GM19035 (cell line): ENCODE results near the gene VWF.
"Not testable (repeated sequence)": the region's sequence is repeated elsewhere in the genome, so short reads cannot be mapped to it uniquely, and the experiment has no call there.

Experiments used
- ATAC-seq: cut with Tn5 transposase; IDR thresholded peaks from one replicate; pipeline ENCODE4 v1.9.1; 2021; ENCODE audit not compliant: unreplicated experiment

The VWF gene

DNA sequence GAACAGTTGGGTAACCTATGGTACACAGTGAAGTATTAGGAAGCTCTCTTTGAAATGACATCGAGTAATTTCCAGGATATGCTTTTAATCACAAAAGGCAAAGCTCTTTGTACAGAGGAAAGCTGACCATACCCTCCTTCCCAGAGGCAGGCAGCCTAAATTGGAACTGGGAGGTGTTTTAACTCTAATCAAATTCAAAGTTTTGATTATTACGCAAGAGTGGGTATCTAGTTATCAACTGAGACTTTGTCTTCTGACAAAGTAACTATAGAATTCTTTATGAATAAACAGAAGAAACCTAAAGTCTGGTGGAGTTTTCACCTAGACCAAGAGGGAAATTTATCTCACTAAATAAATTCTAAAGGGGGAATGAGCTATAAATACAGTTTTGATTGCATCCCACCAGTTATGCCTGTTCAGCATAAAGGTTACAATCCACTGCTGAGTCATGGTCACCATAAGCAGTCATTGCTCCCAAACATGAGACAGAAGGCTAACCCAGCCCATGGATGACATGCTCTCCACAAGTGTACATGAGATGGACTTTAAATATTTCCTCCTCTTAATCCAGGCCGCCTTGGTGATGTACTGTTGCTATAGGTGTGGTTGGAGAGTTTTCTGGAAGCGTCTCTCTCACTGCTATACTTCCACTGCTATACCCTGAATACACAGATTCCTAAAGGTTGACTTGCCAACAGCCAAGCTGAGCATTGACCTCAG lies 113.7 kb downstream of the VWF start:
- ATAC-seq, result not testable (repeated sequence)

GRCh38 chr12:5997260-5997659 lies 127.2 kb downstream of the VWF start:
- no peak for ATAC-seq

DNA sequence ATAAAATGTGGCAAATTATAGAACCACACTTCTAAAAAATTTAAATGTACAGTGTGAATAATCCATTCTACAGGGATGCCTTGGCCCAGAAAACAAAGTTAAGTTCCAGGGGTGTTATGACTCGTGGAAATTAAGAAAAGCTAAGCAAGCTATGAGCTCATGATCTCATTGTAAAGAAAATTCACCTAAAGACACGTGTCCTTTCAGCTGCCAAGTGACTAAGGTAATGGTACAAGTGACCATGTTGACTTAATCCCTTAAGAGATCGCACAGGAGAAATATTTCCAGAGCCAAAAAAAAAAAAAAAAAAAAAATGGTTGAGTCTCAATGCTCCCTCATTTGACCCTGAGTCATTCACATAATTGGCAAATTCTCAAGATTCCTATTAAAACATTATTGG lies 128.0 kb downstream of the VWF start:
- ATAC-seq, result no peak

- no peak for ATAC-seq
Observed at GRCh38 chr12:5989621-5990020, 134.8 kb downstream of the VWF start.

DNA sequence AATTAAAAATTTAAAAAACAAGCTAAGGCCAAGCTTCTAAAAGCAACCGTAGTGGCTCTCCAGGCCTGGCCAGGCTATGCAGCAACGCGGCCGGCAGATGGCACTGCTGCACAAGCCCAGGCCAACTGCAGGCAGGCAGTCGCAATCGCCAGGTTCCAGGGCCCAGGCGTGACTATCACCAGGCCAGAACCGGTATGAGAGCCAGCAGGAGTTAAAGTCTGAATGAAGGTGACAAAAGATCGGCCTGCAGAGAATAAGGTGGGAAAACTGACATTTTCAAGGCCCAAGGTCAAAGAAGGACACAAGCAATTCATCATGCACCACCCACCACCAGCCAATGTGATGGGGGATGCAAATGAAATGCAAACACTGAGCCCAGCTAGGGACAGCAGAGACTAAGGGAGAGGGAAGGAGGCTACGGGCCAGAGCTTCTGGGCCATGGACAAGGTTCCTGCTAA lies 135.8 kb downstream of the VWF start:
- ATAC-seq, result peak; percentile 76

- ATAC-seq, result no peak
Observed at GRCh38 chr12:5988088-5988487, 136.4 kb downstream of the VWF start.

- ATAC-seq, result no peak
Observed at GRCh38 chr12:5987573-5987972, 136.9 kb downstream of the VWF start.

GRCh38 chr12:5985471-5985870 lies 139.0 kb downstream of the VWF start:
- no peak for ATAC-seq

DNA sequence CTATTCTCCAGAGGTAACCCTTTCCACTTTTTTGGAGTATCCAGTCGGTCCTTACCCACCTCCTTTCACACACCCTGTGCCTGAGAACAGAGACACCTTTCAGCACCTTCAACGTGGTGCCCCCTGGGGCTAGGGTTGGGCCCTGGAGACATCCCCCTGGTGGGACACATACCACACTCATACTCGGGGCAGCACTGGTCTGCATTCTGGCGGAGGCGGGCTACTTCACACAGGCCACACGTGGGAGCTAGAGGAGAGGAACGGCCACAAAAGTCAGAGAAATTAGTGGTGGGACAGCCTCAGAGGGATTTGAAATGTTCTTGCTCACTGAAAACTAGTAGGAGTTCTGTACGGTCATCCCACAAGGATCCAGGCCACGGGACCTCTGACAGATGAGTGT lies 139.6 kb downstream of the VWF start:
- no peak for ATAC-seq

GRCh38 chr12:5982106-5982505 lies 142.4 kb downstream of the VWF start:
- no peak for ATAC-seq

GRCh38 chr12:5977556-5977955 lies 146.9 kb downstream of the VWF start:
- no peak for ATAC-seq

DNA sequence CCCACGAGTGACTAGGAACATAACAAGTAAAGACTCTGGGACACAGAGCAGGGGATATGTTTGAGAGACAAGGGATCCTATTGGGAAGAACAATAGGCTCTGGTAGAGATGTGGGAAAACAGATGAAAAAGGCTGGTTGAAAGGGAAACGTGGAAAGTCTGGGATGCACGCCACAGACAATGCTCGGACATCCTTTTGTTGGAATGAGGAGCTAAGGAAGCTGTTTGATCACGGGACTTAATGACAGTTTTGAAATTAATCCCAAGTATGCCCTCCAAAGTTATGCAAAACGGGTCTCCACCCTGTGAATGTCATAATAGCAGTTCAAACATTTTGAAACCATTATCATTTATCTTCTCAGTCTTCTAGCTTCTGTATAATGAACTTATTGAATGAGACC lies 147.8 kb downstream of the VWF start:
- ATAC-seq, result no peak

DNA sequence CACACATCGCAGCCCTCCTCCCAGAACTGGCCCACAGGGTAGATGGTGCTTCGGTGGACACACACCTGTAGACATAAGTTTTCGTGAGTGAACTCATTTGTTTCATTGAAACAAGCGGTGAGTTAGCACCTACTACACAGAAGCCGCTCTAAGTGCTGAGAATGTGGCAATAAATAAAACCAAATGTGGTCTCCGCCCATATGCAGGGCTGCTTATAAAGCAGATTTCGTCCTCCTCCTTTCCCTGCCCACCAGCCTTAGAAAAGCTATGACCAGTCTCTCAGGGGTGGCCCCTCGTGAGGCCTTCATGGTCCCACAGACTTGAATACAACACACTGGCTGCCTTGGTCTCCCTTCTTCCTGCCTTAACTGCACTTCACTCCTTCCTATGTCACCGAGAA lies 148.3 kb downstream of the VWF start:
- no peak for ATAC-seq

GRCh38 chr12:5973461-5974115 lies 150.9 kb downstream of the VWF start:
- no peak for ATAC-seq

GRCh38 chr12:5972387-5972786 lies 152.1 kb downstream of the VWF start:
- no peak for ATAC-seq

DNA sequence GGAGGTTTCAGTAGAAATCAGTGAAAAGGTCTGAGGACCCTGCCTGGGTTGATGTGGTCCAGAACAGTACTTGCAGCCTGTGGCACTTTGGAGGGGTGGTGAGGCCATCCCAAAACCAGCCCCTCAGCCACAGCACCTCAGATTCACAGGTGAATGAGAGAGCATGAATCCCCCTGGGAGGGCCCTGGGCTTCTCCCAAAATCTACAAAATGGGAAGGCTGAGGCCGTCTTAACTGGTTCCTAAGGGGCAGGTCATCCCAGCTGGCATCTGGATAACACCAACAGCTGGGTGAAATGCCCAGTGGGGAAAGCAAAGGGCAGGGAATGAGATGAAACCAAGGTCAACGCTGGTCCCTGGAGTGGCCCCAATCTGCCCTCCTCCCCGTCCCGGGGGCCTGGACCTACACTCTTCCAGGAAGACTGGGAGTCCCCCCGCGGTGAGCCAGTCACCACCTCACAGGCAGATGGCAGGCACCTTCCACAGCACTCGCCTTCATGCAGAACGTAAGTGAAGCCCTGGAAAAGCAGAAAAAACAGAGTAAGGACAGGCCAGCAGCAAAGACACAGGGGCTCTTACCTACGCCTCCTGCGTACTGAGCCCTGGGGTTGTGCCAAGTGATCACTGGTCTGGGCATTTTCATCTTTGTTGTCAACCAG lies 153.1 kb downstream of the VWF start:
- no peak for ATAC-seq

- no peak for ATAC-seq
Observed at GRCh38 chr12:5969974-5970690, 154.3 kb downstream of the VWF start.

DNA sequence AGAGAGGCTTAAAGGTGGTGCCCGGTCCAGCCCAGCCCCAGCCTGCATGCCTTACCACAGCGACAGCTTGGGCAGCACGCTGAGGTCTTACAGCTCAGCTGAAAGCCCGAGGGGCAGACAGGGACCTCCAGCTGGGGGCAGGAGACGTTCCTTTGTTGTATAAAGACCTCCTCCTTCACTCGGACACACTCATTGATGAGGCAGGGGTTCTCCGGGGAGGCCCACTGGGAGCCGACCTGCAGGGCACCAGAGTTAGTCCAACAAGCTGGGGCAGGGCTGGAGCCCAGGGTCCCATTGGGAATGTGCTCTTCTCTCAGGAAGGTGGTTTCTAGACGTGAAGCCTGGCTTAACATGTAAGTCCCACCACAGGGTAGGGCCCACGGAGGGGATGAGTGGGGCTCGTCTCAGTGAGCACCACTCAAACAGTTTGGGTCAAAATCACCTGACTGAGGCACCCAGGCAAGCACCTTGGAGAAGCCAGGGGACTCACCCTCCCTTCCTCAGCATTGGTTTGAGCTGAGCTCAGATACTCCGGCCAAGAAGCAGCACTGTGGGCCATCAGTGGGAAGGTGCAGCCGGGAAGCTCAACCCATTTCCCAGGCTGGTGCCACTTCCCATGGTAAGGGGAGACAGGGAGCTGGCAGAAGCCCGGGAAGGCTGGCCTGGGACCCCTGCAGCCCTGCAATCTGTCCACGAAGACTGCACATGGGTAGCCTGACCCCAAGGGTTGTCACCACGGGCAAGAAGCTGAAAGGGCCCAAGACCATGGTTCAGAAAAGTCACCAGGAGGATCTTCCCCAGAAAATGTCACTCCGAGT lies 155.1 kb downstream of the VWF start:
- no peak for ATAC-seq

GRCh38 chr12:5967645-5968415 lies 156.6 kb downstream of the VWF start:
- no peak for ATAC-seq
